ENCODE results near the gene TTC38. TPM values are rescaled to one million over a fixed set of nuclear protein-coding genes. Genes with fewer than 3 reads are reported as not detected.

The TTC38 gene
- polyA plus RNA-seq, 2 of the 4 experiments (the other 2 are of a cell fraction) = 12.4 to 22.1 TPM

GRCh38 chr22:46300491-46300890 lies 32.7 kb downstream of the TTC38 start:
- no peak for FAIRE-seq
- WGBS (ENCODE audit: missing lambda C conversion rate) = 100% methylated on average over 6 of the region's 7 CpGs
- CTCF ChIA-PET = interaction anchor here (0.7 to 2.2 kb wide), 3 partner anchors 184 to 305 kb away, joined by 4 to 10 read pairs (median 5); no protein-coding TSS in a partner anchor
- no peak for ATAC-seq
- Histone ChIP-seq H3K4me2 (no peak overlapping the region), H3K27ac (no peak overlapping the region), H3K4me3 (no peak overlapping the region), H3K4me1 (peaks cover 10% of the 10 kb centered on the region; the same call in 2 of the 3 replicates), H3K9me3 (no peaks in the 10 kb centered on the region)
- TF ChIP-seq GATA3 (IDR thresholded peaks at IDR 0.05; ENCODE audit: borderline replicate concordance) (no peak), SMC3 (IDR thresholded peaks at IDR 0.05) (no peak), CEBPB (IDR thresholded peaks at IDR 0.05) (no peak), MAFK (IDR thresholded peaks at IDR 0.05; ENCODE audit: partially characterized antibody) (no peak), ZFP36 (IDR thresholded peaks at IDR 0.05; ENCODE audit: borderline replicate concordance, partially characterized antibody) (no peak), MAX (IDR thresholded peaks at IDR 0.05) (no peak), TFCP2L1 (CRISPR knock-in tag; IDR thresholded peaks at IDR 0.05) (no peak), PBX3 (IDR thresholded peaks at IDR 0.05) (no peak), USF2 (IDR thresholded peaks at IDR 0.05) (no peak), BHLHE40 (IDR thresholded peaks at IDR 0.05; ENCODE audit: low read depth, low read length) (no peak), PHF8 (IDR thresholded peaks at IDR 0.05; ENCODE audit: borderline replicate concordance, low read depth) (no peak), ATOH8 (CRISPR knock-in tag; IDR thresholded peaks at IDR 0.05; ENCODE audit: low read depth) (no peak)
- no peak for DNase-seq (ENCODE audit: low read depth in 1 of 2, low spot score in 1 of 2)
- POLR2A ChIA-PET = no interaction called here

- CTCF ChIA-PET = interaction anchor here (1.0 to 1.5 kb wide), 3 partner anchors 14 to 308 kb away, joined by 3 to 4 read pairs (median 3); no protein-coding TSS in a partner anchor
- Histone ChIP-seq H3K9me3 (no peaks in the 10 kb centered on the region), H3K4me3 (no peak overlapping the region), H3K27ac (no peak overlapping the region), H3K4me1 (no peaks in the 10 kb centered on the region), H3K4me2 (no peak overlapping the region)
- WGBS (ENCODE audit: missing lambda C conversion rate) = 82% methylated on average over 5 of the region's 7 CpGs
- no peak for DNase-seq (ENCODE audit: low read depth in 1 of 2, low spot score in 1 of 2)
- no peak for FAIRE-seq
- TF ChIP-seq ZFP36 (IDR thresholded peaks at IDR 0.05; ENCODE audit: borderline replicate concordance, partially characterized antibody) = no peak
- TF ChIP-seq HEYL (CRISPR knock-in tag; IDR thresholded peaks at IDR 0.05) = no peak
- no peak for TF ChIP-seq PHF8 (IDR thresholded peaks at IDR 0.05; ENCODE audit: borderline replicate concordance, low read depth)
- TF ChIP-seq CBX2 (IDR thresholded peaks at IDR 0.05; ENCODE audit: borderline replicate concordance, low read depth) = no peak
- no peak for TF ChIP-seq CTCF (IDR thresholded peaks at IDR 0.05)
- TF ChIP-seq FOSB (CRISPR knock-in tag; IDR thresholded peaks at IDR 0.05) = no peak
- no peak for TF ChIP-seq RCOR1 (IDR thresholded peaks at IDR 0.05; ENCODE audit: low read depth, low read length)
- no peak for TF ChIP-seq ZSCAN20 (CRISPR knock-in tag; IDR thresholded peaks at IDR 0.05)
- no peak for TF ChIP-seq SREBF2 (IDR thresholded peaks at IDR 0.05)
- TF ChIP-seq CEBPB (IDR thresholded peaks at IDR 0.05) = no peak
- no peak for TF ChIP-seq HMGXB4 (CRISPR knock-in tag; IDR thresholded peaks at IDR 0.05; ENCODE audit: borderline replicate concordance)
- no peak for TF ChIP-seq JUNB (IDR thresholded peaks at IDR 0.05)
- no peak for TF ChIP-seq TP53 (CRISPR knock-in tag; IDR thresholded peaks at IDR 0.05)
- no peak for TF ChIP-seq ELK1 (IDR thresholded peaks at IDR 0.05; ENCODE audit: low read depth, low read length)
- TF ChIP-seq SMC3 (IDR thresholded peaks at IDR 0.05) = no peak
- TF ChIP-seq EHMT2 (IDR thresholded peaks at IDR 0.05; ENCODE audit: low read depth) = no peak
- no peak for TF ChIP-seq MAZ (IDR thresholded peaks at IDR 0.05; ENCODE audit: borderline replicate concordance, low read depth, low read length)
- no peak for TF ChIP-seq POLR2AphosphoS2 (conservative IDR thresholded peaks at IDR 0.05; ENCODE audit: low read length)
- POLR2A ChIA-PET = no interaction called here
- no peak for ATAC-seq
Measured at GRCh38 chr22:46303347-46303965, 35.6 kb downstream of the TTC38 start.
